Amniotic stem cell (primary cell): ENCODE data around the gene TNS2.

ENCODE experiments used
- DNase-seq: peaks from one replicate; lab custom pipeline; 2025; lab: John Stamatoyannopoulos, UW

TNS2 gene

GRCh38 chr12:53067993-53068770 is 18.3 kb downstream of the TNS2 start:
- no peak for DNase-seq

- no peak for DNase-seq
These were observed 19.1 kb downstream of the TNS2 start for GRCh38 chr12:53068811-53069585.

- DNase-seq: no peak
These were observed 20.0 kb downstream of the TNS2 start for GRCh38 chr12:53069621-53070410.

GRCh38 chr12:53070877-53071492 is 21.1 kb downstream of the TNS2 start:
- no peak for DNase-seq

- no peak for DNase-seq
These were observed 22.0 kb downstream of the TNS2 start for GRCh38 chr12:53071591-53072551.

GRCh38 chr12:53073881-53074280 is 24.0 kb downstream of the TNS2 start:
- no peak for DNase-seq

GRCh38 chr12:53074283-53074998 is 24.6 kb downstream of the TNS2 start:
- no peak for DNase-seq

- DNase-seq: no peak
These were observed 25.1 kb downstream of the TNS2 start for GRCh38 chr12:53074999-53075370.

GRCh38 chr12:53076461-53076860 is 26.6 kb downstream of the TNS2 start:
- no peak for DNase-seq

- no peak for DNase-seq
These were observed 27.2 kb downstream of the TNS2 start for GRCh38 chr12:53077030-53077429.

- no peak for DNase-seq
These were observed 28.8 kb downstream of the TNS2 start for GRCh38 chr12:53078425-53079225.

- DNase-seq: peak; percentile 96
These were observed 29.6 kb downstream of the TNS2 start, which contains the start of gene SPRYD3 for GRCh38 chr12:53079226-53080117. Gene SPRYD3, minus strand, starts transcription at chr12:53079390. Its CDS starts 57 bp downstream, at chr12:53079333.

- no peak for DNase-seq
These were observed 32.8 kb downstream of the TNS2 start for GRCh38 chr12:53082637-53083175.

GRCh38 chr12:53086361-53086760 is 36.5 kb downstream of the TNS2 start:
- DNase-seq: no peak

- no peak for DNase-seq
These were observed 40.2 kb downstream of the TNS2 start for GRCh38 chr12:53090105-53090504.

- no peak for DNase-seq
These were observed 40.7 kb downstream of the TNS2 start for GRCh38 chr12:53090554-53090953.

GRCh38 chr12:53091756-53092155 is 41.9 kb downstream of the TNS2 start:
- DNase-seq: no peak

- DNase-seq: no peak
These were observed 44.0 kb downstream of the TNS2 start for GRCh38 chr12:53093777-53094393.
